IPS DF 4.7 (cell line): ENCODE results near the gene SRGN.
"Not testable (repeated sequence)": the region's sequence is repeated elsewhere in the genome, so short reads cannot be mapped to it uniquely, and the experiment has no call there.

ENCODE experiments used
- DNase-seq: peaks from one replicate; pipeline ENCODE4 v3.0.0-alpha.2; 2013; ENCODE audit warnings: low spot score; ENCODE audit errors: extremely low read depth

The SRGN gene

GRCh38 chr10:69130251-69130650 lies 42.3 kb downstream of the SRGN start:
- no peak for DNase-seq

GRCh38 chr10:69139961-69140360 lies 52.1 kb downstream of the SRGN start:
- no peak for DNase-seq

- no peak for DNase-seq
These were observed 53.4 kb downstream of the SRGN start for GRCh38 chr10:69141304-69141703.

GRCh38 chr10:69142074-69142473 lies 54.2 kb downstream of the SRGN start:
- DNase-seq: not testable (repeated sequence)

GRCh38 chr10:69142983-69143382 lies 55.1 kb downstream of the SRGN start:
- no peak for DNase-seq

- no peak for DNase-seq
These were observed 57.4 kb downstream of the SRGN start for GRCh38 chr10:69145329-69145728.

GRCh38 chr10:69145864-69146263 lies 58.0 kb downstream of the SRGN start:
- no peak for DNase-seq

GRCh38 chr10:69146759-69147158 lies 58.9 kb downstream of the SRGN start:
- DNase-seq: no peak

- no peak for DNase-seq
These were observed 64.1 kb downstream of the SRGN start for GRCh38 chr10:69151984-69152383.

GRCh38 chr10:69153227-69153626 lies 65.3 kb downstream of the SRGN start:
- DNase-seq: no peak
